Sigmoid colon (tissue), 4 donors: ENCODE results near the gene TDRD3.

Experiments
- CTCF ChIP-seq, 4 experiments: fragments of 450-650 bp in 3 of 4; fragments of 200-600 bp in 1 of 4; IDR thresholded peaks; one replicate each; pipeline ENCODE4 v1.5.1; 2016 to 2019; ENCODE audit warnings: antibody characterized with exemption in 4 of 4, mild to moderate bottlenecking in 3 of 4, moderate library complexity in 2 of 4
- EP300 ChIP-seq, 4 donors: sonication (generic); formaldehyde crosslinking; IDR thresholded peaks; one replicate each; pipeline ENCODE4 v1.6.1; 2017; ENCODE audit warnings: antibody characterized with exemption in 4 of 4
- POLR2A ChIP-seq, 2 donors: fragments of 450-650 bp; IDR thresholded peaks; one replicate each; pipeline ENCODE4 v1.6.1; 2016; ENCODE audit warnings: antibody characterized with exemption in 2 of 2, mild to moderate bottlenecking in 2 of 2, moderate library complexity in 2 of 2

GRCh38 chr13:60384911-60385310, 12.1 kb upstream of the TDRD3 start:
- TF ChIP-seq EP300 (IDR thresholded peaks at IDR 0.05) = no peak
- TF ChIP-seq CTCF (IDR thresholded peaks at IDR 0.05) = no peak
- TF ChIP-seq POLR2A (IDR thresholded peaks at IDR 0.05) = no peak
